ENCODE results near the gene PLEKHA7. TPM values are rescaled to one million over a fixed set of nuclear protein-coding genes. Genes with fewer than 3 reads are reported as not detected.

The PLEKHA7 gene
- total RNA-seq, 2 experiments from 2014 or later: 6.4 to 8.4 TPM

- Mint-ChIP-seq H3K4me3 (no peak overlapping the region), H3K27me3 (no peaks in the 10 kb centered on the region), H3K9me3 (ENCODE audit: low read depth) (no peaks in the 10 kb centered on the region), H3K4me1 (peaks cover 3% of the 10 kb centered on the region), H3K27ac (no peak overlapping the region), H3K36me3 (ENCODE audit: low read depth) (no peaks in the 10 kb centered on the region)
- DNase-seq (no peak), ATAC-seq (no peak)
- ChIA-PET CTCF (interaction anchor here (0.6 to 1.0 kb wide), 2 partner anchors 10 to 15 kb away, joined by 3 to 7 read pairs; no protein-coding TSS in a partner anchor), POLR2A (no interaction called here)
- intact Hi-C loops (cut with DNase I, micrococcal nuclease): no loop called here
Measured at GRCh38 chr11:16956538-16957153, 57.6 kb downstream of the PLEKHA7 start.

GRCh38 chr11:16953663-16954062 lies 60.6 kb downstream of the PLEKHA7 start:
- Mint-ChIP-seq H3K27me3 (no peaks in the 10 kb centered on the region), H3K36me3 (ENCODE audit: low read depth) (no peaks in the 10 kb centered on the region), H3K4me1 (no peaks in the 10 kb centered on the region), H3K9me3 (ENCODE audit: low read depth) (no peaks in the 10 kb centered on the region), H3K4me3 (no peak overlapping the region), H3K27ac (no peak overlapping the region)
- no peak for DNase-seq
- ChIA-PET CTCF (no interaction called here), POLR2A (no interaction called here)
- intact Hi-C loops (cut with DNase I, micrococcal nuclease): no loop called here
- no peak for ATAC-seq

DNA sequence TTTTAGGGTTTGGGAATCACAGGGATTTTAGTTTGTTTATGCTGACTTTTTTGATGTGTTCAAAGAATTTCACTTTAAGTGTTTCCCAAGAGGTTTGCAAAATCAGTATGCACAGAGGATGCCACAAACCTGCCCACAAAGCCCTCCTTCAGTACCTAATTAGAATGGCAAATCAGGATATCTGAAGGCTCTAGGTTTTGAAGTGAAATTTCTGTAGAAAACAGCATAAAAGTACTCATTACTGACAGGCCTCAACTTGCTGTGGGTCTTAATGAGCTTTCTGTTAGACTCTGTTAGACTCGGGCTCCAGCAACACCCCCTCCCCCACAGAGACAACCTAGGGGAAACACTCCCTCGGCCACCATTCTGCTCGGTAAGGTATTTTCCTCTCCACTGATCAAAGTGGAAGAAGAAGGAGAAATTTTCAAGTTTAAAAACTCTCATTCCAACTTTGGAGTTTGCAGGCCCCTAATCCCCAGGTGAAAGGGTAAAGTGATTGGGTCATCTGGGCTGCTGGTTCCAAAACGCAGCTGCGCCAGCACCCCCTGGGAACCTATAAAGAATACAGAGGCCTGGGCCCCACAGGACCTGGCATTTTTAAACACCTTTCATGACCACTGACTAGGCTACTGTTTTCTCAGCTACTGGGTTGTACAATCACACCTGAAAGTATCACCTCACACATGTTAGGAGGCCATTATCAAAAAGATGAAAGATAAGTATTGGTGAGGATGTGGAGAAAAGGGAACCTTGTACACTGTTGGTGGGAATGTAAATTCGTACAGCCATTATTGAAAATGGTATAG lies 67.5 kb downstream of the PLEKHA7 start:
- Mint-ChIP-seq H3K4me1 (peaks cover 11% of the 10 kb centered on the region), H3K27ac (no peak overlapping the region), H3K4me3 (no peak overlapping the region), H3K9me3 (ENCODE audit: low read depth) (no peaks in the 10 kb centered on the region), H3K27me3 (no peaks in the 10 kb centered on the region), H3K36me3 (ENCODE audit: low read depth) (no peaks in the 10 kb centered on the region)
- peak; percentile 48 for ATAC-seq
- peak; percentile 29 for DNase-seq
- intact Hi-C loops (cut with DNase I, micrococcal nuclease): loop anchor here (1.0 to 10.0 kb wide), 2 partner anchors 117 to 558 kb away; no protein-coding TSS in a partner anchor
- POLR2A ChIA-PET: interaction anchor here (0.7 kb wide), 1 partner anchor 130 kb away, joined by 3 read pairs; the partner anchor contains the start of gene RPS13
- CTCF ChIA-PET: interaction anchor here (0.7 to 3.6 kb wide), 7 partner anchors 10 to 161 kb away, joined by 3 to 22 read pairs (median 3); no protein-coding TSS in a partner anchor

DNA sequence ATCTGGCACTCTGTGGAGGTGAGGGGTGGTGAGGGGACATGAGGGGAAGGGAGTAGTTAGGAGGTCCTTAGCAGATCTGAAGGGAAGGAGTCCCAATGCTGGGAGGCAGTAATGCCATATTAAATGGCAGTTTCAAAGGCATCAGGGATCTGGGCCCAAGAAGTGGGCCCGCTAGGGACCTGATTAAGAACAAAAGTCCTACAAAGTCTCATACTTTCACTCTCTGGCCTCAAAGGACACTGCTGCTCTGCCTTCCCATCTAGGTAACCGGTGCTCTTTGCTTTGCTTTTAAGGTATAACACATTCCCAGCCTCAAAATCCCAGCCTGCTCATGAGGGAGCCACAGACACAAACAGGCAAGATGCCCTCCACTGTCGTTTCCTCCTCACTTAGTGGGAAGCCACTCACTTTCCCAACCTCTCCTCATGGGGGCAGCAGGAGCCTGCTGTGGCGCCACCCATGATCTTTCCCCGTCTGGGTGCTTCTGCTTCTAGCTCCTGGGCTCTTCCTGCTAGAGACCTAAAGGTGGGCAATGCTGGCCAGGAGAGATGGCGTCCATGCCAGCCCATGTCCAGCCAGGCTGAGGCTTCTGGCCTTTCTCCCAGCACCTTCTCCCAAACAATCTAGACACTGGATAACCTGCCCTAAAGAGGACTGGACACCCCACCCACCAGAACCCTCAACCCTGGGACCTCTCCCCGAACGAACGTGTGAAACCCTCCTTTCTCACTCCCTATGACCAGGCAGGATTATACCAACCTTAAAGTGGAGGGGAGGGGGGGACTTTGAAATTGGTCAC lies 68.3 kb downstream of the PLEKHA7 start:
- ChIA-PET CTCF (interaction anchor here (0.5 to 3.6 kb wide), 8 partner anchors 15 to 659 kb away, joined by 3 to 22 read pairs (median 4); no protein-coding TSS in a partner anchor), POLR2A (no interaction called here)
- Mint-ChIP-seq H3K4me1 (peaks cover 11% of the 10 kb centered on the region), H3K27me3 (no peaks in the 10 kb centered on the region), H3K27ac (no peak overlapping the region), H3K9me3 (ENCODE audit: low read depth) (no peaks in the 10 kb centered on the region), H3K4me3 (no peak overlapping the region), H3K36me3 (ENCODE audit: low read depth) (no peaks in the 10 kb centered on the region)
- intact Hi-C loops (cut with DNase I, micrococcal nuclease): loop anchor here (1.0 to 10.0 kb wide), 2 partner anchors 117 to 559 kb away; no protein-coding TSS in a partner anchor
- peak; percentile 93 for ATAC-seq
- peak; percentile 74 for DNase-seq

DNA sequence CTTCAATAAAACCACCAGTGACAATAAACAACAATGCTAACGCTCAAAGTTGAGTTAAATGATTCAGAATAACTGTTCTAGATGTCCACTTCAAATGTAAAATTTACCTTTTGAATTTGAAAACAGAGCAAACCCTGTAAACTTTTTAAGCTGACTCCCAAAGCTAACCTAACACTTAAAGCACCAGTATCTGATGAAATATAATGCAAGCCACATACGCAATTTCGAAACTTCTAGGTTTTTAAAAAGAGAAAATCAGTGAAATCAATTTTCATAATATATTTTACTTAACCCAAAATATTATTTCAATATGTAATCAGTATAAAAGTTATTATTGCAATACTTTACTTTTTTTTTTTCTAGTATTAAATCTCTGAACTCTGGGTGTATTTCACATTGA lies 71.3 kb downstream of the PLEKHA7 start:
- H3K27ac Mint-ChIP-seq: no peak overlapping the region
- intact Hi-C loops (cut with DNase I, micrococcal nuclease): loop anchor here (10.0 kb wide), 1 partner anchor 562 kb away; no protein-coding TSS in a partner anchor
- no peaks in the 10 kb centered on the region for H3K36me3 Mint-ChIP-seq (ENCODE audit: low read depth)
- DNase-seq (no peak), ATAC-seq (no peak)
- no peaks in the 10 kb centered on the region for H3K9me3 Mint-ChIP-seq (ENCODE audit: low read depth)
- ChIA-PET CTCF (interaction anchor here (2.3 kb wide), 1 partner anchor 120 kb away, joined by 12 read pairs; no protein-coding TSS in a partner anchor), POLR2A (no interaction called here)
- no peak overlapping the region for H3K4me3 Mint-ChIP-seq
- peaks cover 11% of the 10 kb centered on the region for H3K4me1 Mint-ChIP-seq
- no peaks in the 10 kb centered on the region for H3K27me3 Mint-ChIP-seq

- H3K36me3 Mint-ChIP-seq (ENCODE audit: low read depth): no peaks in the 10 kb centered on the region
- intact Hi-C loops (cut with DNase I, micrococcal nuclease): loop anchor here (10.0 kb wide), 1 partner anchor 562 kb away; no protein-coding TSS in a partner anchor
- H3K9me3 Mint-ChIP-seq (ENCODE audit: low read depth): no peaks in the 10 kb centered on the region
- no peak overlapping the region for H3K4me3 Mint-ChIP-seq
- ATAC-seq (no peak), DNase-seq (no peak)
- H3K27ac Mint-ChIP-seq: no peak overlapping the region
- H3K4me1 Mint-ChIP-seq: peaks cover 11% of the 10 kb centered on the region
- ChIA-PET POLR2A (no interaction called here), CTCF (interaction anchor here (1.1 to 2.3 kb wide), 2 partner anchors 16 to 121 kb away, joined by 4 to 12 read pairs; no protein-coding TSS in a partner anchor)
- no peaks in the 10 kb centered on the region for H3K27me3 Mint-ChIP-seq
Measured at GRCh38 chr11:16942342-16942741, 71.9 kb downstream of the PLEKHA7 start.

- H3K27ac Mint-ChIP-seq: no peak overlapping the region
- no peaks in the 10 kb centered on the region for H3K36me3 Mint-ChIP-seq (ENCODE audit: low read depth)
- peaks cover 10% of the 10 kb centered on the region for H3K4me1 Mint-ChIP-seq
- intact Hi-C loops (cut with DNase I, micrococcal nuclease): loop anchor here (10.0 kb wide), 1 partner anchor 563 kb away; no protein-coding TSS in a partner anchor
- H3K27me3 Mint-ChIP-seq: no peaks in the 10 kb centered on the region
- no peak overlapping the region for H3K4me3 Mint-ChIP-seq
- ChIA-PET CTCF (interaction anchor here (0.7 to 2.3 kb wide), 5 partner anchors 15 to 156 kb away, joined by 3 to 12 read pairs (median 3); no protein-coding TSS in a partner anchor), POLR2A (no interaction called here)
- no peaks in the 10 kb centered on the region for H3K9me3 Mint-ChIP-seq (ENCODE audit: low read depth)
- ATAC-seq (no peak), DNase-seq (no peak)
Measured at GRCh38 chr11:16941935-16942334, 72.3 kb downstream of the PLEKHA7 start.

GRCh38 chr11:16938061-16938460 lies 76.2 kb downstream of the PLEKHA7 start:
- intact Hi-C loops (cut with DNase I, micrococcal nuclease): loop anchor here (5.0 kb wide), 2 partner anchors 139 to 151 kb away; partner anchors contain the start of gene RPS13 (in 1 of the 2)
- Mint-ChIP-seq H3K9me3 (ENCODE audit: low read depth) (no peaks in the 10 kb centered on the region), H3K27me3 (peaks cover 3% of the 10 kb centered on the region), H3K4me3 (no peak overlapping the region), H3K4me1 (no peaks in the 10 kb centered on the region), H3K36me3 (ENCODE audit: low read depth) (no peaks in the 10 kb centered on the region), H3K27ac (no peak overlapping the region)
- ChIA-PET POLR2A (no interaction called here), CTCF (interaction anchor here (0.6 to 3.4 kb wide), 7 partner anchors 16 to 140 kb away, joined by 3 to 14 read pairs (median 3); partner anchors contain the start of gene RPS13)
- DNase-seq (no peak), ATAC-seq (no peak)

GRCh38 chr11:16936643-16937042 lies 77.6 kb downstream of the PLEKHA7 start:
- POLR2A ChIA-PET: interaction anchor here (0.6 kb wide), 1 partner anchor 127 kb away, joined by 3 read pairs; no protein-coding TSS in a partner anchor
- Mint-ChIP-seq H3K9me3 (ENCODE audit: low read depth) (no peaks in the 10 kb centered on the region), H3K4me1 (no peaks in the 10 kb centered on the region), H3K36me3 (ENCODE audit: low read depth) (no peaks in the 10 kb centered on the region), H3K27ac (no peak overlapping the region), H3K4me3 (no peak overlapping the region), H3K27me3 (peaks cover 7% of the 10 kb centered on the region)
- DNase-seq: no peak
- CTCF ChIA-PET: interaction anchor here (0.6 to 3.4 kb wide), 10 partner anchors 11 to 126 kb away, joined by 3 to 14 read pairs (median 4); no protein-coding TSS in a partner anchor
- no peak for ATAC-seq
- intact Hi-C loops (cut with DNase I, micrococcal nuclease): loop anchor here (1.0 to 5.0 kb wide), 3 partner anchors 116 to 149 kb away; partner anchors contain the start of gene RPS13 (in 1 of the 2)

GRCh38 chr11:16935518-16936302 lies 78.5 kb downstream of the PLEKHA7 start:
- Mint-ChIP-seq H3K36me3 (ENCODE audit: low read depth) (no peaks in the 10 kb centered on the region), H3K4me1 (no peaks in the 10 kb centered on the region), H3K4me3 (no peak overlapping the region), H3K27ac (no peak overlapping the region), H3K9me3 (ENCODE audit: low read depth) (no peaks in the 10 kb centered on the region), H3K27me3 (peaks cover 7% of the 10 kb centered on the region)
- ChIA-PET CTCF (interaction anchor here (1.2 to 3.4 kb wide), 4 partner anchors 17 to 127 kb away, joined by 4 to 14 read pairs (median 5); no protein-coding TSS in a partner anchor), POLR2A (no interaction called here)
- intact Hi-C loops (cut with DNase I, micrococcal nuclease): loop anchor here (1.0 to 5.0 kb wide), 4 partner anchors 115 to 148 kb away; partner anchors contain the start of gene RPS13 (in 1 of the 2)
- ATAC-seq (peak; percentile 86), DNase-seq (peak; percentile 61)

All from activated CD4-positive, alpha-beta T cell treated with anti-CD3 and anti-CD28 coated beads for 36 hours (primary cell).